B cell (primary cell): Measurements from ENCODE around the gene HNRNPH1. TPM values are rescaled to one million over a fixed set of nuclear protein-coding genes. Genes with fewer than 3 reads are reported as not detected.

ENCODE experiments used
- ATAC-seq: fragments of 200-7000 bp; cut with Tn5 transposase; one replicate; pipeline ENCODE4 v1.10.0; 2021; ENCODE audit warnings: low read depth, mild to moderate bottlenecking, moderate number of reproducible peaks, moderate library complexity
- CTCF ChIA-PET: fragments of 350-600 bp; sonication (Branson Sonifier 250); formaldehyde crosslinking; loops from one replicate; lab custom pipeline; 2021; ENCODE audit warnings: antibody characterized with exemption, inconsistent platforms; lab: Charles Lee
- POLR2A ChIA-PET: fragments of 350-600 bp; sonication (Branson Sonifier 250); formaldehyde crosslinking; loops from one replicate; lab custom pipeline; 2021; ENCODE audit warnings: antibody characterized with exemption; lab: Charles Lee
- DNase-seq: peaks from one replicate; pipeline ENCODE4 v3.0.0; 2013
- H2AFZ ChIP-seq: 2 replicates; pipeline ENCODE4 v1.6.1; 2012; ENCODE audit warnings: mild to moderate bottlenecking, low read depth, low read length; ENCODE audit not compliant: insufficient read depth, poor library complexity, severe bottlenecking
- H3K27ac ChIP-seq, 2 donors: 1 replicate in 1 of 2; 2 replicates in 1 of 2; pipeline ENCODE4 v1.5.1; 2012 to 2013; ENCODE audit warnings: low read length in 2 of 2, mild to moderate bottlenecking in 2 of 2, moderate library complexity in 1 of 2
- H3K27me3 ChIP-seq, 4 experiments: fragments of 200-600 bp in 1 of 4; sonication (generic) in 1 of 4; replicated peaks in 1 of 4; 1 replicate in 2 of 4; 2 replicates in 2 of 4; pipeline versions ENCODE4 v1.6.1 to v1.7.0; 2013 to 2016; ENCODE audit warnings: low read length in 3 of 4, mild to moderate bottlenecking in 2 of 4, mixed read lengths in 1 of 4, moderate library complexity in 1 of 4; ENCODE audit not compliant: insufficient read depth in 4 of 4, control insufficient read depth in 3 of 4; ENCODE audit errors: control extremely low read depth in 1 of 4
- H3K36me3 ChIP-seq, 2 experiments: replicated peaks in 1 of 2; 1 replicate in 1 of 2; 2 replicates in 1 of 2; pipeline versions ENCODE4 v1.6.1 to v1.7.1; 2013; ENCODE audit warnings: low read length in 1 of 2; ENCODE audit not compliant: insufficient read depth in 2 of 2, control insufficient read depth in 1 of 2; ENCODE audit errors: control extremely low read depth in 1 of 2, extremely low read depth in 1 of 2
- H3K4me1 ChIP-seq, 2 donors: fragments of 200-600 bp in 1 of 2; sonication (generic) in 1 of 2; 1 replicate in 1 of 2; 2 replicates in 1 of 2; pipeline versions ENCODE4 v1.5.1 to v1.6.1; 2013 to 2017; ENCODE audit warnings: low read length in 2 of 2; ENCODE audit not compliant: control insufficient read depth in 2 of 2, insufficient read depth in 2 of 2
- H3K4me2 ChIP-seq: replicated peaks from 2 replicates; pipeline ENCODE3; 2012; ENCODE audit warnings: mild to moderate bottlenecking, low read depth, low read length; ENCODE audit not compliant: poor library complexity, severe bottlenecking
- H3K4me3 ChIP-seq, 5 experiments: fragments of 200-600 bp in 1 of 5; sonication (generic) in 1 of 5; 1 replicate in 3 of 5; 2 replicates in 2 of 5; pipeline versions ENCODE4 v1.5.1 to v1.7.0; 2011 to 2016; ENCODE audit warnings: low read length in 4 of 5, mild to moderate bottlenecking in 4 of 5, low read depth in 2 of 5, control low read depth in 1 of 5, moderate library complexity in 1 of 5; ENCODE audit not compliant: insufficient read depth in 1 of 5; ENCODE audit errors: control extremely low read depth in 1 of 5, extremely low read depth in 1 of 5
- H3K79me2 ChIP-seq: fragments of 200-600 bp; sonication (generic); one replicate; pipeline ENCODE4 v1.6.0; 2016; ENCODE audit warnings: low read length; ENCODE audit not compliant: control insufficient read depth, insufficient read depth
- H3K9ac ChIP-seq: fragments of 200-600 bp; sonication (generic); 2 replicates; pipeline ENCODE4 v1.6.1; 2017; ENCODE audit warnings: mild to moderate bottlenecking, low read length, moderate library complexity
- H3K9me3 ChIP-seq, 3 donors: one replicate each; pipeline versions ENCODE4 v1.6.1 to v1.7.1; 2013; ENCODE audit warnings: low read length in 2 of 3; ENCODE audit not compliant: control insufficient read depth in 2 of 3, insufficient read depth in 1 of 3; ENCODE audit errors: control extremely low read depth in 1 of 3
- H4K20me1 ChIP-seq: 2 replicates; pipeline ENCODE4 v1.6.0; 2012; ENCODE audit warnings: mild to moderate bottlenecking, low read length; ENCODE audit not compliant: insufficient read depth, control insufficient read depth, poor library complexity, severe bottlenecking
- H3K27ac Mint-ChIP-seq: one replicate; pipeline ENCODE4 v1.8.0; 2021; ENCODE audit warnings: mixed read lengths
- H3K27me3 Mint-ChIP-seq: one replicate; pipeline ENCODE4 v1.8.0; 2021; ENCODE audit warnings: mixed read lengths
- H3K4me1 Mint-ChIP-seq: one replicate; pipeline ENCODE4 v1.8.0; 2021; ENCODE audit warnings: mixed read lengths
- H3K4me3 Mint-ChIP-seq: one replicate; pipeline ENCODE4 v1.8.0; 2021; ENCODE audit warnings: mixed read lengths
- H3K9me3 Mint-ChIP-seq: one replicate; pipeline ENCODE4 v1.8.0; 2022; ENCODE audit warnings: mixed read lengths; ENCODE audit not compliant: insufficient read depth
- CTCF ChIP-seq: fragments of 200-600 bp; IDR thresholded peaks from one replicate; pipeline ENCODE4 v1.8.0; 2022; ENCODE audit warnings: antibody characterized with exemption, mild to moderate bottlenecking
- EZH2 ChIP-seq: IDR thresholded peaks from 2 replicates; pipeline ENCODE4 v1.6.1; 2012; ENCODE audit warnings: borderline replicate concordance, low read depth, mild to moderate bottlenecking, moderate library complexity, low read length; ENCODE audit not compliant: insufficient read depth, poor library complexity, severe bottlenecking
- WGBS: methylation state at CpG from one replicate; pipeline ENCODE4 v1.1.5; 2013; ENCODE audit warnings: missing lambda C conversion rate; ENCODE audit not compliant: insufficient coverage; 5-methylcytosine and 5-hydroxymethylcytosine counted together
- intact Hi-C: fragments of 100-400 bp; cut with micrococcal nuclease; formaldehyde crosslinking; loops from one replicate; pipeline ENCODE4 v1.10.0; 2022
- polyA plus RNA-seq: library from polyadenylated mRNA; depleted of rRNA; stranded (reverse); fragments of >200 nt; gene quantifications from 2 replicates; pipeline ENCODE4 v1.2.3, GENCODE V29; 2012
- total RNA-seq, 2 donors: library from RNA; stranded (reverse); fragments of 120-200 nt in 1 of 2; gene quantifications; 1 replicate in 1 of 2; 2 replicates in 1 of 2; pipeline versions ENCODE4 v1.2.3 to v1.2.4, GENCODE V29; 2013 to 2022

HNRNPH1 gene
- total and polyA plus RNA-seq, 2 donors (not counting 1 experiment from before 2014, with no cell fraction given): 471 to 1,412 TPM

- Mint-ChIP-seq H3K4me1 (no peaks in the 10 kb centered on the region), H3K27me3 (no peaks in the 10 kb centered on the region), H3K4me3 (no peak overlapping the region), H3K9me3 (no peaks in the 10 kb centered on the region), H3K27ac (no peak overlapping the region)
- no peaks in the 10 kb centered on the region for H3K9me3 ChIP-seq
- no peak overlapping the region for H3K4me3 ChIP-seq
- no peak for ATAC-seq
- no peaks in the 10 kb centered on the region for H3K4me1 ChIP-seq
- no peaks in the 10 kb centered on the region for H3K27me3 ChIP-seq
- TF ChIP-seq CTCF: no peak
- no peak for TF ChIP-seq EZH2
- H3K4me2 ChIP-seq: no peak overlapping the region
- H4K20me1 ChIP-seq: no peaks in the 10 kb centered on the region
- H2AFZ ChIP-seq: no peak overlapping the region
- intact Hi-C loops: no loop called here
- peaks cover 6 to 40% of the 10 kb centered on the region in 2 experiments for H3K36me3 ChIP-seq
- no peak for DNase-seq
- ChIA-PET POLR2A (no interaction called here), CTCF (no interaction called here)
- H3K9ac ChIP-seq: no peak overlapping the region
- no peaks in the 10 kb centered on the region for H3K79me2 ChIP-seq
- H3K27ac ChIP-seq: no peak overlapping the region
- 99% methylated on average over 15 of the region's 42 CpGs for WGBS
These were observed 46.0 kb downstream of the HNRNPH1 start for GRCh38 chr5:179577286-179577960.

DNA sequence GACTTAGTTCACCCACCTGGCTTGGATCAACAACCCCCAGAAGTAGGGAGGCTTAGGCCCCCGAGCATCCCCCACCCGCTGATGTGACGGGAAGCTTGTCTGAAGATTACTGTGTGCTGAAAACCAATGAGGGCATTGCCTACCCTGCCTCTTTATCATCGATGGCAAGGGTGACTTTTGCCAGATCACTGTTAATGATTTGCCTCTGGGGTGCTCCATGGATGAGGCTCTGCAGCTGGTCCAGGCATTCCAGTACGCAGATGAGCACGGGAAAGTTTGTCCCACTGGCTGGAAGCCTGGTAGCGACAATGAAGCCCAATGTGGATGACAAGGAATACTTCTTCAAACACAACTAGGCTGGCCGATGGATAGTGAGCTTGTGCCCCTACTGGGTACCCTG, 51.1 kb downstream of the HNRNPH1 start:
- CTCF ChIA-PET: no interaction called here
- 97% methylated on average over 8 of the region's 8 CpGs for WGBS
- no peak overlapping the region for H3K27ac Mint-ChIP-seq

More for the DNA sequence above, 51.1 kb downstream of the HNRNPH1 start:
- no peak for TF ChIP-seq CTCF
- no peak for DNase-seq
- H3K4me2 ChIP-seq: no peak overlapping the region
- no peaks in the 10 kb centered on the region for H3K4me1 ChIP-seq
- H3K36me3 ChIP-seq: peaks cover 11 to 53% of the 10 kb centered on the region in 2 experiments
- H3K4me3 ChIP-seq: no peak overlapping the region
- H2AFZ ChIP-seq: no peak overlapping the region
- H3K79me2 ChIP-seq: peaks cover 5% of the 10 kb centered on the region
- H3K27me3 ChIP-seq: no peaks in the 10 kb centered on the region
- intact Hi-C loops: no loop called here
- H3K4me1 Mint-ChIP-seq: no peaks in the 10 kb centered on the region
- no peak for ATAC-seq
- no peaks in the 10 kb centered on the region for H4K20me1 ChIP-seq
- H3K27ac ChIP-seq: no peak overlapping the region
- POLR2A ChIA-PET: no interaction called here
- H3K9me3 ChIP-seq: no peaks in the 10 kb centered on the region
- no peaks in the 10 kb centered on the region for H3K9me3 Mint-ChIP-seq
- H3K4me3 Mint-ChIP-seq: no peak overlapping the region
- no peaks in the 10 kb centered on the region for H3K27me3 Mint-ChIP-seq
- no peak overlapping the region for H3K9ac ChIP-seq
